Upper lobe of right lung (tissue), 1 donor: ENCODE results near the gene NCOA6. TPM values are rescaled to one million over a fixed set of nuclear protein-coding genes. Genes with fewer than 3 reads are reported as not detected.

ENCODE experiments used
- ATAC-seq: fragments of 200-7000 bp; cut with Tn5 transposase; one replicate; pipeline ENCODE4 v1.9.1; 2020; ENCODE audit warnings: mild to moderate bottlenecking, moderate library complexity
- DNase-seq: peaks from one replicate; pipeline ENCODE4 v3.0.0-alpha.2; 2020
- H3K27ac ChIP-seq: fragments of 200-600 bp; one replicate; pipeline ENCODE4 v1.8.0; 2022
- H3K27me3 ChIP-seq: fragments of 200-600 bp; one replicate; pipeline ENCODE4 v1.8.0; 2022; ENCODE audit warnings: mild to moderate bottlenecking
- H3K36me3 ChIP-seq: fragments of 200-600 bp; one replicate; pipeline ENCODE4 v1.8.0; 2022
- H3K4me1 ChIP-seq: fragments of 200-600 bp; one replicate; pipeline ENCODE4 v1.8.0; 2022
- H3K4me3 ChIP-seq: fragments of 200-600 bp; one replicate; pipeline ENCODE4 v1.8.0; 2022; ENCODE audit warnings: mild to moderate bottlenecking
- H3K9me3 ChIP-seq: fragments of 200-600 bp; one replicate; pipeline ENCODE4 v1.8.0; 2022
- CTCF ChIP-seq: fragments of 200-600 bp; IDR thresholded peaks from one replicate; pipeline ENCODE4 v1.8.0; 2022; ENCODE audit warnings: antibody characterized with exemption
- intact Hi-C: fragments of 100-400 bp; cut with DNase I; formaldehyde crosslinking; loops from one replicate; pipeline ENCODE4 v1.11.0; 2022
- total RNA-seq: library from RNA; stranded (reverse); fragmentation: NEBNext Ultra II Directional; extraction: Animal tissue kit (Norgen Biotek cat#: 25700); gene quantifications from one replicate; pipeline ENCODE4 v1.2.1, GENCODE V29; 2021
- donor health status: DM: no; HTN: yes; CAD: no; lungs with severe emphysema.

NCOA6 gene
- total RNA-seq, 1 donor from 2014 or later, result 27.8 TPM

GRCh38 chr20:34703424-34704176 is 121.9 kb downstream of the NCOA6 start:
- no peaks in the 10 kb centered on the region for H3K9me3 ChIP-seq
- no peak for TF ChIP-seq CTCF
- ATAC-seq, result peak; percentile 0
- intact Hi-C loops, result no loop called here
- peak overlapping the region; percentile 98 for H3K27ac ChIP-seq
- H3K36me3 ChIP-seq, result no peaks in the 10 kb centered on the region
- no peaks in the 10 kb centered on the region for H3K27me3 ChIP-seq
- peak overlapping the region; percentile 72 for H3K4me3 ChIP-seq
- DNase-seq, result no peak
- H3K4me1 ChIP-seq, result peaks cover 18% of the 10 kb centered on the region

GRCh38 chr20:34703061-34703423 is 122.4 kb downstream of the NCOA6 start:
- H3K27ac ChIP-seq, result no peak overlapping the region
- H3K27me3 ChIP-seq, result no peaks in the 10 kb centered on the region
- peaks cover 18% of the 10 kb centered on the region for H3K4me1 ChIP-seq
- H3K9me3 ChIP-seq, result no peaks in the 10 kb centered on the region
- ATAC-seq (no peak), DNase-seq (no peak)
- intact Hi-C loops, result no loop called here
- no peak for TF ChIP-seq CTCF
- H3K4me3 ChIP-seq, result peak overlapping the region; percentile 72
- no peaks in the 10 kb centered on the region for H3K36me3 ChIP-seq

- intact Hi-C loops, result no loop called here
- no peaks in the 10 kb centered on the region for H3K36me3 ChIP-seq
- H3K4me3 ChIP-seq, result no peak overlapping the region
- no peak for DNase-seq
- H3K4me1 ChIP-seq, result peaks cover 15% of the 10 kb centered on the region
- H3K27me3 ChIP-seq, result no peaks in the 10 kb centered on the region
- TF ChIP-seq CTCF, result no peak
- no peak for ATAC-seq
- H3K27ac ChIP-seq, result no peak overlapping the region
- H3K9me3 ChIP-seq, result no peaks in the 10 kb centered on the region
Measured at GRCh38 chr20:34701405-34702085, 123.9 kb downstream of the NCOA6 start.

GRCh38 chr20:34693414-34693813 is 132.0 kb downstream of the NCOA6 start:
- Histone ChIP-seq H3K36me3 (no peaks in the 10 kb centered on the region), H3K9me3 (no peaks in the 10 kb centered on the region), H3K4me1 (no peaks in the 10 kb centered on the region), H3K4me3 (no peak overlapping the region), H3K27me3 (no peaks in the 10 kb centered on the region), H3K27ac (no peak overlapping the region)
- intact Hi-C loops, result no loop called here
- no peak for TF ChIP-seq CTCF
- ATAC-seq (no peak), DNase-seq (no peak)

- no peak for DNase-seq
- Histone ChIP-seq H3K9me3 (no peaks in the 10 kb centered on the region), H3K27ac (no peak overlapping the region), H3K27me3 (no peaks in the 10 kb centered on the region), H3K4me1 (no peaks in the 10 kb centered on the region), H3K36me3 (no peaks in the 10 kb centered on the region), H3K4me3 (no peak overlapping the region)
- TF ChIP-seq CTCF, result no peak
- intact Hi-C loops, result no loop called here
- no peak for ATAC-seq
Measured at GRCh38 chr20:34691838-34692237, 133.6 kb downstream of the NCOA6 start.
